ENCODE measurements around the gene WNT2. TPM values are rescaled to one million over a fixed set of nuclear protein-coding genes. Genes with fewer than 3 reads are reported as not detected.
"Not testable (repeated sequence)": the region's sequence is repeated elsewhere in the genome, so short reads cannot be mapped to it uniquely, and the experiment has no call there.

The WNT2 gene
- polyA plus RNA-seq, 1 experiment: 24.4 TPM

DNA sequence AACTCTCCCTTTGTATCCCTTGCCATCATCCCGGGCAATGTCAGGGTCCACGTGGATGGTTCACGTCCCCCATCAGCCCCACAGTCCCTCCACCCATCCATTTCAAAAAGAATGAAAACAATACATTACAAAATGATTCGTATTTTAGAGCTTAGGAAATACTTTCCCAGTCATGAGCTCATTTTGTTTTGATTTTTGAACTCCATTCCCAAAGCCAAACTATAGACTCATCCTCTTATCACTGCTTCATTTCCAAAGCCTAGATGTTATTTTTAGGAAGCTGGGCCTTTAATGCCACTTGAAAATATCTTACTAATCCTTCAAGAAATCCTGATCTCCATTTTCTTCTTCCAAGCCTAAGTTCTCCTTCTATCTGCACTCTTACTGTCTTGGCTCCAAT is 72.1 kb downstream of the WNT2 start:
- H3K27ac ChIP-seq (ENCODE audit: low read depth, low read length): peak overlapping the region; percentile 50
- TF ChIP-seq, protein P1, sequence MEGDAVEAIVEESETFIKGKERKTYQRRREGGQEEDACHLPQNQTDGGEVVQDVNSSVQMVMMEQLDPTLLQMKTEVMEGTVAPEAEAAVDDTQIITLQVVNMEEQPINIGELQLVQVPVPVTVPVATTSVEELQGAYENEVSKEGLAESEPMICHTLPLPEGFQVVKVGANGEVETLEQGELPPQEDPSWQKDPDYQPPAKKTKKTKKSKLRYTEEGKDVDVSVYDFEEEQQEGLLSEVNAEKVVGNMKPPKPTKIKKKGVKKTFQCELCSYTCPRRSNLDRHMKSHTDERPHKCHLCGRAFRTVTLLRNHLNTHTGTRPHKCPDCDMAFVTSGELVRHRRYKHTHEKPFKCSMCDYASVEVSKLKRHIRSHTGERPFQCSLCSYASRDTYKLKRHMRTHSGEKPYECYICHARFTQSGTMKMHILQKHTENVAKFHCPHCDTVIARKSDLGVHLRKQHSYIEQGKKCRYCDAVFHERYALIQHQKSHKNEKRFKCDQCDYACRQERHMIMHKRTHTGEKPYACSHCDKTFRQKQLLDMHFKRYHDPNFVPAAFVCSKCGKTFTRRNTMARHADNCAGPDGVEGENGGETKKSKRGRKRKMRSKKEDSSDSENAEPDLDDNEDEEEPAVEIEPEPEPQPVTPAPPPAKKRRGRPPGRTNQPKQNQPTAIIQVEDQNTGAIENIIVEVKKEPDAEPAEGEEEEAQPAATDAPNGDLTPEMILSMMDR (IDR thresholded peaks at IDR 0.05; ENCODE audit: low read depth, low read length): no peak
- DNase-seq (ENCODE audit: low read depth, low spot score): no peak
- ChIA-PET CTCF (interaction anchor here (0.7 to 1.4 kb wide), 3 partner anchors 9 to 124 kb away, joined by 3 to 6 read pairs (median 3); no protein-coding TSS in a partner anchor), POLR2A (interaction anchor here (1.1 to 1.4 kb wide), 2 partner anchors 21 to 72 kb away, joined by 3 to 5 read pairs; partner anchors contain the start of gene WNT2)
- H3K4me3 ChIP-seq (ENCODE audit: low read depth, low read length): no peak overlapping the region
- H3K27me3 ChIP-seq (ENCODE audit: control insufficient read depth, insufficient read depth, low read length): no peaks in the 10 kb centered on the region
- no peaks in the 10 kb centered on the region for H3K9me3 ChIP-seq (ENCODE audit: control insufficient read depth, insufficient read depth, low read length)

DNA sequence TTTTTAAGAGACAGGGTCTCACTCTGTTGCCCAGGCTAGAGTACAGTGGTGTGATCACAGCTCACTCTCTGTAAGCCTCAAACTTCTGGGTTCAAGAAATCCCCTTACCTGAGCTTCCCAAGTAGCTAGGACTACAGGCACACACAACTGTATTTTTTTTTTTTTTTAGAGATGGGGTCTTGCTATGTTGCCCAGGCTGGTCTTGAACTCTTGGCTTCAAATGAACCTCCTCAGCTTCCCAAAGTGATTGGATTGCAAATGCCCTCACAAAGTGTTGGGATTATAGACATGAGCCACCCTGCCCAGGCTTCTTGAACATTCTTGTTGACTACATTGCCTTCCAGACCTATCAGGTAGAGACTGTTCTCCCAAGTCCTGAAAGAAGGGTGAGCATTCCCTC is 72.6 kb downstream of the WNT2 start:
- ChIA-PET CTCF (interaction anchor here (1.0 to 1.6 kb wide), 3 partner anchors 38 to 123 kb away, joined by 3 to 8 read pairs (median 6); no protein-coding TSS in a partner anchor), POLR2A (interaction anchor here (1.4 kb wide), 1 partner anchor 21 kb away, joined by 5 read pairs; no protein-coding TSS in a partner anchor)
- no peaks in the 10 kb centered on the region for H3K27me3 ChIP-seq (ENCODE audit: control insufficient read depth, insufficient read depth, low read length)
- no peaks in the 10 kb centered on the region for H3K9me3 ChIP-seq (ENCODE audit: control insufficient read depth, insufficient read depth, low read length)
- TF ChIP-seq, protein P1 (IDR thresholded peaks at IDR 0.05; ENCODE audit: low read depth, low read length): no peak
- no peak overlapping the region for H3K4me3 ChIP-seq (ENCODE audit: low read depth, low read length)
- no peak for DNase-seq (ENCODE audit: low read depth, low spot score)
- H3K27ac ChIP-seq (ENCODE audit: low read depth, low read length): peak overlapping the region; percentile 22

DNA sequence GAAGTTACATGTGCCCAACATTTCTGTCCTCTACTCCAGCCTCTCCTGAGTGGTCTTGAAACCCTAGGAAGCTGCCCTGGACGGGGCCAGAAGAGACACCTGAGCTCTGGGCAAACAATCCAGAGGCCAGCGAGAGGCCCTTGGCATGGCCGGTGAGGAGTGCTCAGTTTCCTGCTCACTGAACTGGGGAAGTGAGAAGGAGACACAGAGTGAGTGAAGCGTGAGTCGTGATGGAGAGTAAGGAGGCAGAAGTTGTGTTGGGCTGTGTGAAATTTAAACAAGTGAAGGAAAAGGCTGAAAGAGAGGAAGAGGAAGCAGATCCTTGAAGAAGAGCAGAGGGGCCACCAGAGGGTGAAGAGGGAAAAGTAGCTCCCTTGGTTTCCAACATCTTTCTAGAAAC is 73.2 kb downstream of the WNT2 start:
- no peaks in the 10 kb centered on the region for H3K27me3 ChIP-seq (ENCODE audit: control insufficient read depth, insufficient read depth, low read length)
- DNase-seq (ENCODE audit: low read depth, low spot score): no peak
- H3K9me3 ChIP-seq (ENCODE audit: control insufficient read depth, insufficient read depth, low read length): no peaks in the 10 kb centered on the region
- ChIA-PET CTCF (interaction anchor here (1.0 to 1.6 kb wide), 2 partner anchors 37 to 122 kb away, joined by 3 to 8 read pairs; no protein-coding TSS in a partner anchor), POLR2A (interaction anchor here (1.4 kb wide), 2 partner anchors 19 to 20 kb away, joined by 4 to 5 read pairs; no protein-coding TSS in a partner anchor)
- H3K4me3 ChIP-seq (ENCODE audit: low read depth, low read length): no peak overlapping the region
- no peak overlapping the region for H3K27ac ChIP-seq (ENCODE audit: low read depth, low read length)
- TF ChIP-seq, protein P1 (IDR thresholded peaks at IDR 0.05; ENCODE audit: low read depth, low read length): no peak

DNA sequence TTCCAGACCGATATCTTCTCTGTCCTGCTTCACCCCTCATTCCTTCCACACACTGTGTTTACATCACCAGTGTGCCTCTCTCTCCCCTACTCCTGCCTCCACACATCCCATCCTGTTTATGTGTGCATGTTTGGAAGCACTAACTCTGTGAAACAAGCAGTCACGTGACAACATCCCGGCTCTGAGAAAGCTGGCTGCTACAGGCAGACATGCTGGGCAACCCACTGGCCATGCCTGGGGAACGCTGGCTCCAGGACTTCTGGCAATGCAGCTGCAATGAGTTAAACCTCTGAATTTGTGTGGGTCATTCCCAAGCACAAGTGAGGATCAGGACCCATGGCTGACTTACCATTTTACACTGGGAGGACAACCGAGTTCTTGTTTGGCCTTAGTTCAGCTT is 74.0 kb downstream of the WNT2 start:
- H3K27ac ChIP-seq (ENCODE audit: low read depth, low read length): no peak overlapping the region

DNA sequence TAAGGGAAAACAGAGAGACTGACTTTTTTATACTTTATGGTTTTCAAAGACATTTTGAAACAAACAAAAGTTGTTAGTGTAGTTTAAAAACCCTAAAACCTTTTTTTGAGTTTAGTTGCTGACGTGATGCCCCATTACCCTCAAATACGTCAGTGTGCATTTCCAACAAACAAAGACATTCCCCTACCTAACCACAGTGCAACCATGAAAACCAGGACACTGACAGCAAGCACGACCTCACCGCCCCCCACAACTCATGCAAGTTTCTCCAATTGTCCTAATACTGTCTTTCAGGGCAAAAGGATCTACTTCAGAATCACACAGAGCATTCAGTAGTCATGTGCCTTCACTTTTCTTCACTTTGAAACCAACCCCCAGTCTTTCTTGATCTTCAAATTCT is 75.0 kb downstream of the WNT2 start:
- Histone ChIP-seq H3K9me3 (ENCODE audit: control insufficient read depth, insufficient read depth, low read length) (no peaks in the 10 kb centered on the region), H3K27me3 (ENCODE audit: control insufficient read depth, insufficient read depth, low read length) (no peaks in the 10 kb centered on the region), H3K27ac (ENCODE audit: low read depth, low read length) (no peak overlapping the region), H3K4me3 (ENCODE audit: low read depth, low read length) (no peak overlapping the region)
- TF ChIP-seq, protein P1 (IDR thresholded peaks at IDR 0.05; ENCODE audit: low read depth, low read length): no peak
- ChIA-PET POLR2A (no interaction called here), CTCF (no interaction called here)
- DNase-seq (ENCODE audit: low read depth, low spot score): no peak

More for the DNA sequence above, 74.0 kb downstream of the WNT2 start:
- CTCF ChIA-PET: interaction anchor here (0.6 to 1.6 kb wide), 3 partner anchors 19 to 153 kb away, joined by 3 to 8 read pairs (median 3); no protein-coding TSS in a partner anchor
- POLR2A ChIA-PET: interaction anchor here (1.4 kb wide), 1 partner anchor 18 kb away, joined by 4 read pairs; no protein-coding TSS in a partner anchor
- no peak for DNase-seq (ENCODE audit: low read depth, low spot score)
- Histone ChIP-seq H3K4me3 (ENCODE audit: low read depth, low read length) (no peak overlapping the region), H3K9me3 (ENCODE audit: control insufficient read depth, insufficient read depth, low read length) (no peaks in the 10 kb centered on the region), H3K27me3 (ENCODE audit: control insufficient read depth, insufficient read depth, low read length) (no peaks in the 10 kb centered on the region)
- TF ChIP-seq, protein P1 (IDR thresholded peaks at IDR 0.05; ENCODE audit: low read depth, low read length): no peak

DNA sequence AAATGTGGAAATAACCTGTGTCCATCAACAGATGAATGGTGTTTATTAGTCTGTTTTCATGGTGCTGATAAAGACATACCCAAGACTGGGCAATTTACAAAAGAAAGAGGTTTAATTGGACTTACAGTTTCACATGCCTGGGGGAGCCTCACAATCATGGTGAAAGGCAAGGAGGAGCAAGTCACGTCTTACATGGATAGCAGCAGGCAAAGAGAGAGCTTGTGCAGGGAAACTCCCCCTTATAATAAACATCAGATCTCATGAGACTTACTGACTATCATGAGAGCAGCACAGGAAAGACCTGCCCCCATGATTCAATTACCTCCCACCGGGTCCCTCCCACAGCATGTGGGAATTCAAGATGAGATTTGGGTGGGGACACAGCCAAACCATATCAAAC is 77.2 kb downstream of the WNT2 start:
- H3K4me3 ChIP-seq (ENCODE audit: low read depth, low read length); H3K9me3 ChIP-seq (ENCODE audit: control insufficient read depth, insufficient read depth, low read length); H3K27me3 ChIP-seq (ENCODE audit: control insufficient read depth, insufficient read depth, low read length); DNase-seq (ENCODE audit: low read depth, low spot score); CTCF ChIA-PET; H3K27ac ChIP-seq (ENCODE audit: low read depth, low read length); POLR2A ChIA-PET: not testable (repeated sequence)
